ENCODE data around the gene DNAL4.
A peak's percentile ranks its signal among the peaks of the same experiment; 100 is the strongest.

The DNAL4 gene

DNA sequence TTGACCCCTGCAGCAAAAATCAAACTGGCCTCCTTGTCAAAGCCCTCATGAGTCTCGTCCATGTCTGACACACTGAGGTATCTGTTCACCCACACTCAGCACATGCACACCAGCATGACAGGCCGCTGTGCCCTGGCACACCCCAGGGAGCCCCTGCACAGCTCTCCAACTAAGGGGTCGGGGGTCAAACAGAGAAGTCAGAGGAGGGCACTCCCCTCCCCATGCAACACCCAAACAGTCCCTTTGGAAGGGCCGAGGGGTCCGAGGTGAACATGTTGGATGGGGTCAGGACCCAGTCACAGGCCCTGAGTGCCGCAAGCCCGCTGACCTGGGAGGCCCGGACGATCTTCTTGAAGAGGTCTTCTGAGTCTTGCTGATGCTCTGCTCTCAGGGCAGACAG is 52.8 kb downstream of the DNAL4 start:
- no peaks in the 10 kb centered on the region for H3K4me1 ChIP-seq (ENCODE audit: control insufficient read depth in 1 of 2, insufficient read depth in 1 of 2, low read depth in 1 of 2, low read length in 1 of 2)
- H3K36me3 ChIP-seq: peaks cover 100% of the 10 kb centered on the region
- no peaks in the 10 kb centered on the region for H3K9me3 ChIP-seq
- peak overlapping the region; percentile 39 for H3K27ac ChIP-seq
- TF ChIP-seq, protein P1, sequence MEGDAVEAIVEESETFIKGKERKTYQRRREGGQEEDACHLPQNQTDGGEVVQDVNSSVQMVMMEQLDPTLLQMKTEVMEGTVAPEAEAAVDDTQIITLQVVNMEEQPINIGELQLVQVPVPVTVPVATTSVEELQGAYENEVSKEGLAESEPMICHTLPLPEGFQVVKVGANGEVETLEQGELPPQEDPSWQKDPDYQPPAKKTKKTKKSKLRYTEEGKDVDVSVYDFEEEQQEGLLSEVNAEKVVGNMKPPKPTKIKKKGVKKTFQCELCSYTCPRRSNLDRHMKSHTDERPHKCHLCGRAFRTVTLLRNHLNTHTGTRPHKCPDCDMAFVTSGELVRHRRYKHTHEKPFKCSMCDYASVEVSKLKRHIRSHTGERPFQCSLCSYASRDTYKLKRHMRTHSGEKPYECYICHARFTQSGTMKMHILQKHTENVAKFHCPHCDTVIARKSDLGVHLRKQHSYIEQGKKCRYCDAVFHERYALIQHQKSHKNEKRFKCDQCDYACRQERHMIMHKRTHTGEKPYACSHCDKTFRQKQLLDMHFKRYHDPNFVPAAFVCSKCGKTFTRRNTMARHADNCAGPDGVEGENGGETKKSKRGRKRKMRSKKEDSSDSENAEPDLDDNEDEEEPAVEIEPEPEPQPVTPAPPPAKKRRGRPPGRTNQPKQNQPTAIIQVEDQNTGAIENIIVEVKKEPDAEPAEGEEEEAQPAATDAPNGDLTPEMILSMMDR (IDR thresholded peaks at IDR 0.05): no peak
- no peaks in the 10 kb centered on the region for H3K27me3 ChIP-seq
- no peak overlapping the region for H3K4me3 ChIP-seq (ENCODE audit: low read depth in 1 of 2, low read length in 1 of 2)

DNA sequence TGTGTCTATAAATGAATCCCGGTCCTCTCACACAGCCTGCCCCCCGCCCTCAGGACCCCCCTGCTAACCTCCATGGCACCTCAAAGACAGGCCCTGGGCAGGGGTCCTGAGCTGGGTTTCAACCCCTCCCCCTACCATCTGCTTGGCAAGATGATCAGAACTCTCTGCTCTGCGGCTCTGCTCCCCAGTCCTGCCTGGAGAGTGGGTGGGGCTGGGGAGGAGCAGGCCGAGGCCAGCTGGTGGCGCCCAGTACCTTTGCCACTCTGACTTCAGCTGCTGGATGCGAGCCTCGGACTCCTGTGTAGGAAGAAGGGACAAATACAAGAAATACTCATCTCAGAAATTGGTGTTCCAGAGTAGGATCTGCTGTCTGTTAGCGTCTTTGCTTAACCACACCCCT is 53.2 kb downstream of the DNAL4 start:
- no peak overlapping the region for H3K4me3 ChIP-seq (ENCODE audit: low read depth in 1 of 2, low read length in 1 of 2)
- peaks cover 100% of the 10 kb centered on the region for H3K36me3 ChIP-seq
- H3K27me3 ChIP-seq: no peaks in the 10 kb centered on the region
- no peaks in the 10 kb centered on the region for H3K4me1 ChIP-seq (ENCODE audit: control insufficient read depth in 1 of 2, insufficient read depth in 1 of 2, low read depth in 1 of 2, low read length in 1 of 2)
- TF ChIP-seq, protein P1 (IDR thresholded peaks at IDR 0.05): no peak
- peak overlapping the region; percentile 39 for H3K27ac ChIP-seq
- H3K9me3 ChIP-seq: no peaks in the 10 kb centered on the region

DNA sequence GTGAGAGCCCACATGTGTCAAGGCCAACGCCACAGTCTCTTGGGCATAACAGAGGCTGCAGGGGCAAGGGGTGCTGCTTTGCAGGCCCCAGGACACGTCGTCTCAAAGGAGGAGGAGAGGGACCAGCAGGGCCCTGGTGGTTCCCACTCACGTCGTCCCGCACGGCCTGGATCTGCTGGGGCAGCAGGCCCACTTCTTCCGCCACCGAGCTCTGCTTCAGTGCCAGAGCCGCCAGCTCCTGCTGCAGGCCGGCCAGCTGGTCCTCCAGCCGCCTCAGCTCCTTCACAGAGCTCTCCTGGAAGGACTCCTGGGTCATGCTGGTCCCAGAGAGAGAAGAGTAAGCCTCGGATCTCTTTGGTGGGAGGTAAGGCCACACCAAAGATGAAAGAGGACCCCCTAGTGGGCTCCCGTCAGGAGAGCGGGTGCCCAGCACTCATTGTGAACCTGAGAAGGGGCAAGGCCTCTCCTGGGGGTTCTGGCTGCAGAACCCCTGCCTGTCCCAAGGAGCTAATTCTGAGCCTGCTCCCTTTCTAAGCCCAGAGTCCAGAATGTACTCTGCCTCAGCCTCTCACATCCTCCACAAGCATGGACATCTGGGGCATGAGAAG is 53.7 kb downstream of the DNAL4 start:
- Histone ChIP-seq H3K4me1 (ENCODE audit: control insufficient read depth in 1 of 2, insufficient read depth in 1 of 2, low read depth in 1 of 2, low read length in 1 of 2) (no peaks in the 10 kb centered on the region), H3K27ac (peak overlapping the region; percentile 39), H3K27me3 (no peaks in the 10 kb centered on the region), H3K4me3 (ENCODE audit: low read depth in 1 of 2, low read length in 1 of 2) (no peak overlapping the region), H3K9me3 (no peaks in the 10 kb centered on the region), H3K36me3 (peaks cover 100% of the 10 kb centered on the region)
- TF ChIP-seq, protein P1 (IDR thresholded peaks at IDR 0.05): no peak

DNA sequence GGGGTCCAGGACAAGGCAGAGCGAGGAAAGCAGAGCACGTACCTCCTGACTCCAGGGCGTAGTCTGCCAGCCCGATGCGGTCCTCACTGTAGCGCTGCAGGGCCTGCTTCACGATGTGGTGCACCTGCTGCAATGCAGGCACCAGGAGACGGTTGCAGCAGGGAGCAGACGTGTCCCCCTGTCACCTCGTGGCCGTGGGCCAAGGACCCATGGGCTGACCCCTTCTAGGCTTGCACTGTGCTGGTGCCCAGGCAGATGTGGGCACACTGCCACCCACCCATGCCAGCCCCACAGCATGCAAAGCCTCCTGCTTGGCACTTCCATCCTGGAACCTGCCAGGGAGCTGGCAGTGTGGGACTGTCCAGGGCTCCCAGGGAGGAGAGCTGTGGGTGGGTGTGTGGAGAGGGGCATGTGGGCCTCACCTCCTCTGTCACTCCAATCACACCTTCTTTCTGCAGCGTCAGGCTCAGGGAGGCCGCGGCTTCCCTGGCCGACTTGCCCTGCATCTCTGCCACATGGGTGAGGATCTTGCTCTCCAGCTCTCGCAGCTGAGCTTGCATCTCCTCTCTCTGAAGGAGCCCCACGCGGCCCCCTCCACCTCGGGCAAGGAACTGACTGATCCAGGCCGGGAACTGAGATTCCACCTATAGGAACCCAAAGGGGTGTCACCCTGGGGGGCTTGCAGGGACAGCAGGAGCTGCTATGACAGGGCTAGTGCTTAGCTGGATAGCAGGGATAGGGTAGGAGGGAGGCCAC is 54.5 kb downstream of the DNAL4 start:
- no peaks in the 10 kb centered on the region for H3K9me3 ChIP-seq
- no peaks in the 10 kb centered on the region for H3K27me3 ChIP-seq
- peaks cover 100% of the 10 kb centered on the region for H3K36me3 ChIP-seq
- TF ChIP-seq, protein P1 (IDR thresholded peaks at IDR 0.05): no peak
- peak overlapping the region; percentile 79 for H3K27ac ChIP-seq
- H3K4me1 ChIP-seq (ENCODE audit: control insufficient read depth in 1 of 2, insufficient read depth in 1 of 2, low read depth in 1 of 2, low read length in 1 of 2): no peaks in the 10 kb centered on the region
- H3K4me3 ChIP-seq (ENCODE audit: low read depth in 1 of 2, low read length in 1 of 2): no peak overlapping the region

DNA sequence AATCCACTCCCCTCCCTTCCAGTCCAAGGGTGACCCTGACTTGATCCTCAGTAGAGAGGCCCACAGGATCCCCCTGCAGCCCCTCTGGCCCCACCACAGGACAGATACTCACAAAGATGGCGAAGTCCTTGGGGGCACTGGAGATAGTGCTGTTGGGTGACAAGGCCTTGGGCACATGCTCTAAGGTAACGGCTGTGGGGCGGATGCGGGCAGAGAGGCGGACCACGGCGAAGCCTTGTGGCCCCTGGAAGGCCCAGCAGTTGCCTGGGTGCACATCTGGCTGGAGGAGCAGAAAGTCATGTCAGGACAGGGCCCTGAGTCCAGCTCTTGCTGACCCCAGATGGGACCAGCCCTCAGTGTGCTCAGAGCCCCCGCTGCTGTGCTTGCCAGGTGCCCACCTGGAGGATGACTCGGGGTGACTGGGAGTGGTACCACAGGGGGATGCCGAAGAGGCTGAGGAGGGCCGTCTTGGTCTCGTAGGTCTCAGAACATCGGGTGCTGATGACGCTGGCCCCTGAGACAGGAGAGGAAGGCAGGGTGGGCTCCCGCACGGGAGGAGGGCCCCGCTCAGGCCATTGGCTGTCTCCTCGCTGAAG is 55.4 kb downstream of the DNAL4 start:
- no peak overlapping the region for H3K4me3 ChIP-seq (ENCODE audit: low read depth in 1 of 2, low read length in 1 of 2)
- H3K36me3 ChIP-seq: peaks cover 100% of the 10 kb centered on the region
- no peaks in the 10 kb centered on the region for H3K9me3 ChIP-seq
- TF ChIP-seq, protein P1 (IDR thresholded peaks at IDR 0.05): no peak
- peak overlapping the region; percentile 79 for H3K27ac ChIP-seq
- H3K27me3 ChIP-seq: no peaks in the 10 kb centered on the region
- H3K4me1 ChIP-seq (ENCODE audit: control insufficient read depth in 1 of 2, insufficient read depth in 1 of 2, low read depth in 1 of 2, low read length in 1 of 2): peaks cover 4 to 6% of the 10 kb centered on the region in 2 experiments

Measured in neutrophil (primary cell).